Keratinocyte (primary cell): ENCODE results near the gene TLL2. TPM values are rescaled to one million over a fixed set of nuclear protein-coding genes. Genes with fewer than 3 reads are reported as not detected.

ENCODE experiments used
- DNase-seq: peaks from one replicate; pipeline ENCODE4 v3.0.0-alpha.2; 2011; ENCODE audit warnings: low read depth, missing footprints, low spot score
- FAIRE-seq: peaks from 2 replicates; lab custom pipeline; 2011; peaks lifted over from hg19 to GRCh38; lab: Jason Lieb, UNC
- H2AFZ ChIP-seq: 2 replicates; pipeline ENCODE4 v1.6.0; 2012; ENCODE audit warnings: low read length, control low read depth, inconsistent platforms; ENCODE audit not compliant: control insufficient read depth
- H3K27ac ChIP-seq: 2 replicates; pipeline ENCODE4 v1.5.1; 2011; ENCODE audit warnings: low read length; ENCODE audit not compliant: control insufficient read depth, insufficient read depth
- H3K27me3 ChIP-seq: 3 replicates; pipeline ENCODE4 v1.6.0; 2011; ENCODE audit warnings: low read length; ENCODE audit not compliant: control insufficient read depth, insufficient read depth; ENCODE audit errors: extremely low read depth
- H3K36me3 ChIP-seq, 2 experiments: 2 replicates in 1 of 2; 3 replicates in 1 of 2; pipeline ENCODE4 v1.5.1; 2011; ENCODE audit warnings: low read length in 2 of 2, mild to moderate bottlenecking in 1 of 2; ENCODE audit not compliant: control insufficient read depth in 2 of 2, insufficient read depth in 2 of 2; ENCODE audit errors: extremely low read depth in 1 of 2
- H3K4me1 ChIP-seq: 3 replicates; pipeline ENCODE4 v1.5.1; 2011; ENCODE audit warnings: low read length; ENCODE audit not compliant: control insufficient read depth, insufficient read depth; ENCODE audit errors: extremely low read depth
- H3K4me2 ChIP-seq: 3 replicates; pipeline ENCODE4 v1.6.0; 2011; ENCODE audit warnings: low read depth, low read length; ENCODE audit not compliant: control insufficient read depth, insufficient read depth; ENCODE audit errors: extremely low read depth
- H3K4me3 ChIP-seq, 3 experiments: fragments of 200-600 bp in 1 of 3; sonication (generic) in 1 of 3; 2 replicates in 2 of 3; 3 replicates in 1 of 3; pipeline ENCODE4 v1.5.1; 2011 to 2016; ENCODE audit warnings: low read length in 3 of 3, mild to moderate bottlenecking in 3 of 3, control low read depth in 2 of 3, inconsistent platforms in 1 of 3, low read depth in 1 of 3, mixed read lengths in 1 of 3, mixed run types in 1 of 3, moderate library complexity in 1 of 3; ENCODE audit not compliant: control insufficient read depth in 2 of 3, insufficient read depth in 2 of 3; ENCODE audit errors: extremely low read depth in 1 of 3
- H3K79me2 ChIP-seq: 2 replicates; pipeline ENCODE4 v1.6.0; 2012; ENCODE audit warnings: low read length; ENCODE audit not compliant: control insufficient read depth, insufficient read depth
- H3K9ac ChIP-seq: 3 replicates; pipeline ENCODE4 v1.6.0; 2011; ENCODE audit warnings: low read length; ENCODE audit not compliant: control insufficient read depth, insufficient read depth; ENCODE audit errors: extremely low read depth
- H3K9me1 ChIP-seq: 3 replicates; pipeline ENCODE4 v1.6.0; 2011; ENCODE audit warnings: low read length; ENCODE audit not compliant: control insufficient read depth, insufficient read depth; ENCODE audit errors: extremely low read depth
- H3K9me3 ChIP-seq: 2 replicates; pipeline ENCODE4 v1.5.1; 2012; ENCODE audit warnings: low read depth, low read length; ENCODE audit not compliant: control insufficient read depth
- H4K20me1 ChIP-seq: 3 replicates; pipeline ENCODE4 v1.6.0; 2011; ENCODE audit warnings: low read length; ENCODE audit not compliant: control insufficient read depth, insufficient read depth; ENCODE audit errors: extremely low read depth
- EZH2 ChIP-seq: IDR thresholded peaks from one replicate; pipeline ENCODE4 v1.6.1; 2012; ENCODE audit warnings: inconsistent platforms, mild to moderate bottlenecking, low read length, moderate library complexity
- dilution Hi-C: fragments of 300-500 bp; cut with MboI; formaldehyde crosslinking; loops from one replicate; pipeline ENCODE4 v1.7.0; 2020; ENCODE audit warnings: low sequenced_read_pairs; ENCODE audit not compliant: extremely low pct_ligation_motif_present
- polyA plus RNA-seq, 5 experiments: library from polyadenylated mRNA; depleted of rRNA in 3 of 5; stranded (reverse) in 3 of 5; stranded (forward) in 1 of 5; unstranded in 1 of 5; fragments of >200 nt; gene quantifications; 1 replicate in 1 of 5; 2 replicates in 3 of 5; 3 replicates in 1 of 5; pipeline versions ENCODE4 v1.2.1 to v1.2.3, GENCODE V29; 2011 to 2012; ENCODE audit warnings: missing spikeins in 2 of 5, low read depth in 1 of 5, low replicate concordance in 1 of 5
- TF ChIP-seq, protein P1 (sequence below), 3 experiments: IDR thresholded peaks in 1 of 3; conservative IDR thresholded peaks in 1 of 3; optimal IDR thresholded peaks in 1 of 3; 2 replicates in 2 of 3; 3 replicates in 1 of 3; pipeline versions ENCODE3 to v1.5.1; 2011; ENCODE audit warnings: low read length in 3 of 3, mild to moderate bottlenecking in 3 of 3, moderate library complexity in 2 of 3, control low read depth in 1 of 3, inconsistent platforms in 1 of 3; ENCODE audit not compliant: insufficient read depth in 2 of 3; ENCODE audit errors: extremely low read depth in 1 of 3

Gene TLL2
- polyA plus RNA-seq, 1 donor (not counting 4 experiments of a cell fraction or from before 2014, with no cell fraction given): 0.83 TPM

DNA sequence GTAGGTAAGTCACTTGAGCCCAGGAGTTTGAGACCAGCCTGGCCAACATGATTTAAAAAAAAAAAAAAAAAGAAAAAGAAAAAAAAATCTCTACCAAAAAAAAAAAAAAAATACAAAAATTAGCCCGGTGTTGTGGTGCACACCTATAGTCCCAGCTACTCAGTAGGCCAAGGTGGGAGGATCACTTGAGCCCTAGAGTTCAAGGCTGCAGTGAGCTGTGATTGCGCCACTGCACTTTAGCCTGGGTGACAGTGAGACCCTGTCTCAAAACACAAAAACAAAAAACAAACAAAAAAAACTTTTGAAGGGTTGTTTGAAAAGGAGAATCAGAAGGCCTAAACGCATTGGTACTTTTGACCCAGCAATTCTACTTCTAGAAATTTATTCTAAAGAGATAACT is 13.7 kb downstream of the TLL2 start:
- dilution Hi-C loops: no loop called here
- peaks cover 19% of the 10 kb centered on the region for H3K4me1 ChIP-seq
- H4K20me1 ChIP-seq: no peaks in the 10 kb centered on the region
- no peaks in the 10 kb centered on the region for H3K9me1 ChIP-seq
- no peaks in the 10 kb centered on the region for H3K36me3 ChIP-seq
- DNase-seq: no peak
- no peaks in the 10 kb centered on the region for H3K79me2 ChIP-seq
- no peaks in the 10 kb centered on the region for H3K27me3 ChIP-seq
- TF ChIP-seq, protein P1, sequence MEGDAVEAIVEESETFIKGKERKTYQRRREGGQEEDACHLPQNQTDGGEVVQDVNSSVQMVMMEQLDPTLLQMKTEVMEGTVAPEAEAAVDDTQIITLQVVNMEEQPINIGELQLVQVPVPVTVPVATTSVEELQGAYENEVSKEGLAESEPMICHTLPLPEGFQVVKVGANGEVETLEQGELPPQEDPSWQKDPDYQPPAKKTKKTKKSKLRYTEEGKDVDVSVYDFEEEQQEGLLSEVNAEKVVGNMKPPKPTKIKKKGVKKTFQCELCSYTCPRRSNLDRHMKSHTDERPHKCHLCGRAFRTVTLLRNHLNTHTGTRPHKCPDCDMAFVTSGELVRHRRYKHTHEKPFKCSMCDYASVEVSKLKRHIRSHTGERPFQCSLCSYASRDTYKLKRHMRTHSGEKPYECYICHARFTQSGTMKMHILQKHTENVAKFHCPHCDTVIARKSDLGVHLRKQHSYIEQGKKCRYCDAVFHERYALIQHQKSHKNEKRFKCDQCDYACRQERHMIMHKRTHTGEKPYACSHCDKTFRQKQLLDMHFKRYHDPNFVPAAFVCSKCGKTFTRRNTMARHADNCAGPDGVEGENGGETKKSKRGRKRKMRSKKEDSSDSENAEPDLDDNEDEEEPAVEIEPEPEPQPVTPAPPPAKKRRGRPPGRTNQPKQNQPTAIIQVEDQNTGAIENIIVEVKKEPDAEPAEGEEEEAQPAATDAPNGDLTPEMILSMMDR (optimal IDR thresholded peaks at IDR 0.05 in 1 of 3, IDR thresholded peaks at IDR 0.05 in 1 of 3, conservative IDR thresholded peaks at IDR 0.05 in 1 of 3; ENCODE audit: extremely low read depth in 1 of 3, insufficient read depth in 2 of 3, low read length in 3 of 3): no peak
- TF ChIP-seq EZH2: no peak
- H3K27ac ChIP-seq: no peak overlapping the region
- FAIRE-seq: no peak
- H3K4me2 ChIP-seq: no peak overlapping the region
- H3K4me3 ChIP-seq: no peak overlapping the region
- no peak overlapping the region for H3K9ac ChIP-seq
- no peak overlapping the region for H2AFZ ChIP-seq
- H3K9me3 ChIP-seq: no peaks in the 10 kb centered on the region

- Histone ChIP-seq H3K9me1 (no peaks in the 10 kb centered on the region), H3K4me3 (no peak overlapping the region), H3K79me2 (no peaks in the 10 kb centered on the region), H3K27ac (no peak overlapping the region), H3K4me2 (no peak overlapping the region), H3K36me3 (no peaks in the 10 kb centered on the region), H3K4me1 (peaks cover 7% of the 10 kb centered on the region), H3K9me3 (no peaks in the 10 kb centered on the region), H2AFZ (no peak overlapping the region), H3K9ac (no peak overlapping the region), H4K20me1 (no peaks in the 10 kb centered on the region), H3K27me3 (no peaks in the 10 kb centered on the region)
- DNase-seq: no peak
- FAIRE-seq: no peak
- TF ChIP-seq, protein P1 (optimal IDR thresholded peaks at IDR 0.05 in 1 of 3, IDR thresholded peaks at IDR 0.05 in 1 of 3, conservative IDR thresholded peaks at IDR 0.05 in 1 of 3; ENCODE audit: extremely low read depth in 1 of 3, insufficient read depth in 2 of 3, low read length in 3 of 3): no peak
- no peak for TF ChIP-seq EZH2
- dilution Hi-C loops: no loop called here
Observed at GRCh38 chr10:96497391-96497790, 16.3 kb downstream of the TLL2 start.
